Liver (tissue), 3 donors: ENCODE data around the gene MGAT5.

Source experiments
- CTCF ChIP-seq: fragments of 150-350 bp; IDR thresholded peaks from 2 replicates; pipeline ENCODE4 v1.5.1; 2017; ENCODE audit warnings: improper control_type of control experiment, low read depth, low read length; ENCODE audit not compliant: missing input control
- TAF1 ChIP-seq: conservative IDR thresholded peaks from 2 replicates; pipeline ENCODE4 v1.6.1; 2016; ENCODE audit warnings: antibody characterized with exemption, mild to moderate bottlenecking
- donor health status: healthy.
- donor health status: healthy.

GRCh38 chr2:134389381-134389780, 135.5 kb downstream of the MGAT5 start:
- no peak for TF ChIP-seq CTCF
- TF ChIP-seq TAF1: no peak
